ENCODE measurements around the gene RBM17. TPM values are rescaled to one million over a fixed set of nuclear protein-coding genes. Genes with fewer than 3 reads are reported as not detected.

Gene RBM17
- total RNA-seq, 1 experiment from 2014 or later = 129 TPM

DNA sequence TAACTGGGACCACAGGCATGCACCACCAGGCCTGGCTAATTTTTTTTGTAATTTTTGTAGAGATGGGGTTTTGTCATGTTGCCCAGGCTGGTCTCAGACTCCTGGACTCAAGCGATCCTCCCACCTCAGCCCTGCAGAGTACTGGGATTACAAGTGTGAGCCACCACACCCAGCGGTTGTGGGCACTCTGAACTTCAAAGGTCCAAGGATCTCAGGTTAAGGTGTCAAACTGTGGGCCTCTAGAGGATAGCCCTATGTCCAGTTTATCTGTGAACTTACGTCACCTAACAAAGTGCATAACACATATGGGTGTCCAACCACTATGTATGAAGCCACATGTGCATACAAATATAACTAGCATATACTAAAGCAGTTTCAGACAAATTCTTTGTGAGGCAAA is 23.4 kb upstream of the RBM17 start:
- TF ChIP-seq, protein P1, sequence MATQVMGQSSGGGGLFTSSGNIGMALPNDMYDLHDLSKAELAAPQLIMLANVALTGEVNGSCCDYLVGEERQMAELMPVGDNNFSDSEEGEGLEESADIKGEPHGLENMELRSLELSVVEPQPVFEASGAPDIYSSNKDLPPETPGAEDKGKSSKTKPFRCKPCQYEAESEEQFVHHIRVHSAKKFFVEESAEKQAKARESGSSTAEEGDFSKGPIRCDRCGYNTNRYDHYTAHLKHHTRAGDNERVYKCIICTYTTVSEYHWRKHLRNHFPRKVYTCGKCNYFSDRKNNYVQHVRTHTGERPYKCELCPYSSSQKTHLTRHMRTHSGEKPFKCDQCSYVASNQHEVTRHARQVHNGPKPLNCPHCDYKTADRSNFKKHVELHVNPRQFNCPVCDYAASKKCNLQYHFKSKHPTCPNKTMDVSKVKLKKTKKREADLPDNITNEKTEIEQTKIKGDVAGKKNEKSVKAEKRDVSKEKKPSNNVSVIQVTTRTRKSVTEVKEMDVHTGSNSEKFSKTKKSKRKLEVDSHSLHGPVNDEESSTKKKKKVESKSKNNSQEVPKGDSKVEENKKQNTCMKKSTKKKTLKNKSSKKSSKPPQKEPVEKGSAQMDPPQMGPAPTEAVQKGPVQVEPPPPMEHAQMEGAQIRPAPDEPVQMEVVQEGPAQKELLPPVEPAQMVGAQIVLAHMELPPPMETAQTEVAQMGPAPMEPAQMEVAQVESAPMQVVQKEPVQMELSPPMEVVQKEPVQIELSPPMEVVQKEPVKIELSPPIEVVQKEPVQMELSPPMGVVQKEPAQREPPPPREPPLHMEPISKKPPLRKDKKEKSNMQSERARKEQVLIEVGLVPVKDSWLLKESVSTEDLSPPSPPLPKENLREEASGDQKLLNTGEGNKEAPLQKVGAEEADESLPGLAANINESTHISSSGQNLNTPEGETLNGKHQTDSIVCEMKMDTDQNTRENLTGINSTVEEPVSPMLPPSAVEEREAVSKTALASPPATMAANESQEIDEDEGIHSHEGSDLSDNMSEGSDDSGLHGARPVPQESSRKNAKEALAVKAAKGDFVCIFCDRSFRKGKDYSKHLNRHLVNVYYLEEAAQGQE (IDR thresholded peaks at IDR 0.05; ENCODE audit: low read depth) = no peak
- TF ChIP-seq SIN3A (IDR thresholded peaks at IDR 0.05; ENCODE audit: low read depth) (no peak), YY1 (IDR thresholded peaks at IDR 0.05; ENCODE audit: extremely low read depth, insufficient replicate concordance, low read depth, low read length) (no peak), JUND (IDR thresholded peaks at IDR 0.05) (no peak), SP1 (IDR thresholded peaks at IDR 0.05; ENCODE audit: low read depth) (no peak), TCF7L2 (IDR thresholded peaks at IDR 0.05; ENCODE audit: borderline replicate concordance, extremely low read depth, insufficient read depth, insufficient read length) (no peak), POLR2A (IDR thresholded peaks at IDR 0.05; ENCODE audit: borderline replicate concordance, extremely low read depth, insufficient read depth, insufficient read length) (no peak), CEBPB (IDR thresholded peaks at IDR 0.05; ENCODE audit: low read depth) (no peak), SRF (IDR thresholded peaks at IDR 0.05; ENCODE audit: low read depth) (no peak), FOSL1 (IDR thresholded peaks at IDR 0.05; ENCODE audit: low read depth) (no peak), RAD21 (IDR thresholded peaks at IDR 0.05; ENCODE audit: low read depth) (no peak), ELF1 (IDR thresholded peaks at IDR 0.05; ENCODE audit: borderline replicate concordance, low read depth) (no peak), EGR1 (IDR thresholded peaks at IDR 0.05; ENCODE audit: low read depth) (no peak), ZFX (IDR thresholded peaks at IDR 0.05) (no peak), POLR2AphosphoS5 (IDR thresholded peaks at IDR 0.05; ENCODE audit: low read depth, low read length) (no peak)
- TF ChIP-seq, protein P2, sequence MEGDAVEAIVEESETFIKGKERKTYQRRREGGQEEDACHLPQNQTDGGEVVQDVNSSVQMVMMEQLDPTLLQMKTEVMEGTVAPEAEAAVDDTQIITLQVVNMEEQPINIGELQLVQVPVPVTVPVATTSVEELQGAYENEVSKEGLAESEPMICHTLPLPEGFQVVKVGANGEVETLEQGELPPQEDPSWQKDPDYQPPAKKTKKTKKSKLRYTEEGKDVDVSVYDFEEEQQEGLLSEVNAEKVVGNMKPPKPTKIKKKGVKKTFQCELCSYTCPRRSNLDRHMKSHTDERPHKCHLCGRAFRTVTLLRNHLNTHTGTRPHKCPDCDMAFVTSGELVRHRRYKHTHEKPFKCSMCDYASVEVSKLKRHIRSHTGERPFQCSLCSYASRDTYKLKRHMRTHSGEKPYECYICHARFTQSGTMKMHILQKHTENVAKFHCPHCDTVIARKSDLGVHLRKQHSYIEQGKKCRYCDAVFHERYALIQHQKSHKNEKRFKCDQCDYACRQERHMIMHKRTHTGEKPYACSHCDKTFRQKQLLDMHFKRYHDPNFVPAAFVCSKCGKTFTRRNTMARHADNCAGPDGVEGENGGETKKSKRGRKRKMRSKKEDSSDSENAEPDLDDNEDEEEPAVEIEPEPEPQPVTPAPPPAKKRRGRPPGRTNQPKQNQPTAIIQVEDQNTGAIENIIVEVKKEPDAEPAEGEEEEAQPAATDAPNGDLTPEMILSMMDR (IDR thresholded peaks at IDR 0.05 in 2 of 3, conservative IDR thresholded peaks at IDR 0.05 in 1 of 3; ENCODE audit: borderline replicate concordance in 1 of 3, insufficient read depth in 1 of 3, low read depth in 2 of 3, low read length in 2 of 3) = no peak
- TF ChIP-seq, protein P3, sequence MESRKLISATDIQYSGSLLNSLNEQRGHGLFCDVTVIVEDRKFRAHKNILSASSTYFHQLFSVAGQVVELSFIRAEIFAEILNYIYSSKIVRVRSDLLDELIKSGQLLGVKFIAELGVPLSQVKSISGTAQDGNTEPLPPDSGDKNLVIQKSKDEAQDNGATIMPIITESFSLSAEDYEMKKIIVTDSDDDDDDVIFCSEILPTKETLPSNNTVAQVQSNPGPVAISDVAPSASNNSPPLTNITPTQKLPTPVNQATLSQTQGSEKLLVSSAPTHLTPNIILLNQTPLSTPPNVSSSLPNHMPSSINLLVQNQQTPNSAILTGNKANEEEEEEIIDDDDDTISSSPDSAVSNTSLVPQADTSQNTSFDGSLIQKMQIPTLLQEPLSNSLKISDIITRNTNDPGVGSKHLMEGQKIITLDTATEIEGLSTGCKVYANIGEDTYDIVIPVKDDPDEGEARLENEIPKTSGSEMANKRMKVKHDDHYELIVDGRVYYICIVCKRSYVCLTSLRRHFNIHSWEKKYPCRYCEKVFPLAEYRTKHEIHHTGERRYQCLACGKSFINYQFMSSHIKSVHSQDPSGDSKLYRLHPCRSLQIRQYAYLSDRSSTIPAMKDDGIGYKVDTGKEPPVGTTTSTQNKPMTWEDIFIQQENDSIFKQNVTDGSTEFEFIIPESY (IDR thresholded peaks at IDR 0.05; ENCODE audit: extremely low read depth, insufficient replicate concordance, low read length) = no peak
- TF ChIP-seq, protein P4, sequence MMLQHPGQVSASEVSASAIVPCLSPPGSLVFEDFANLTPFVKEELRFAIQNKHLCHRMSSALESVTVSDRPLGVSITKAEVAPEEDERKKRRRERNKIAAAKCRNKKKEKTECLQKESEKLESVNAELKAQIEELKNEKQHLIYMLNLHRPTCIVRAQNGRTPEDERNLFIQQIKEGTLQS (IDR thresholded peaks at IDR 0.05) = no peak
- no peak for DNase-seq (ENCODE audit: low read depth, low spot score)
- Histone ChIP-seq H3K79me2 (ENCODE audit: insufficient read depth, low read length) (no peaks in the 10 kb centered on the region), H3K9me3 (ENCODE audit: control insufficient read depth in 1 of 2, insufficient read depth in 1 of 2, low read depth in 1 of 2, low read length in 2 of 2) (no peaks in the 10 kb centered on the region), H3K4me3 (replicated peaks in 1 of 2; ENCODE audit: low read depth in 1 of 2, low read length in 2 of 2) (no peak overlapping the region), H4K20me1 (ENCODE audit: insufficient read depth) (no peaks in the 10 kb centered on the region), H3K27me3 (ENCODE audit: insufficient read depth, low read length) (peaks cover 17% of the 10 kb centered on the region; the same call in 1 of the 2 replicates), H3K9ac (ENCODE audit: low read length) (no peak overlapping the region), H3K4me2 (ENCODE audit: low read length) (no peak overlapping the region), H3K36me3 (ENCODE audit: control insufficient read depth in 1 of 2, insufficient read depth in 2 of 2, low read length in 2 of 2) (no peaks in the 10 kb centered on the region), H3K4me1 (ENCODE audit: control insufficient read depth in 1 of 2, insufficient read depth in 2 of 2, low read length in 2 of 2) (no peaks in the 10 kb centered on the region), H2AFZ (ENCODE audit: low read depth, low read length, poor library complexity, severe bottlenecking) (no peak overlapping the region), H3K27ac (ENCODE audit: low read depth, low read length) (no peak overlapping the region), H3K9me2 (ENCODE audit: insufficient read depth) (no peaks in the 10 kb centered on the region)
- ChIA-PET RAD21 (ENCODE audit: low non-redundant PET in 1 of 2, low total read pairs in 2 of 2, uncharacterized antibody in 2 of 2, unreplicated experiment in 2 of 2) (no interaction called here), CTCF (no interaction called here), POLR2A (no interaction called here)
- no TSS peak for BruUV-seq (replicated peaks)
- no peak for ATAC-seq
- intact Hi-C loops (cut with micrococcal nuclease) = no loop called here

All from HCT116 (cell line).